ENCODE results near the gene CA10.

GRCh38 chr17:51799981-51800380 is 358.5 kb downstream of the CA10 start:
- TF ChIP-seq POLR2AphosphoS5 (IDR thresholded peaks at IDR 0.05) (no peak), CTCF (IDR thresholded peaks at IDR 0.05) (no peak), POLR2A (IDR thresholded peaks at IDR 0.05; ENCODE audit: low read depth) (no peak)
